GM19193 (cell line): Measurements from ENCODE around the gene NRP2.

ENCODE experiments used
- POLR2A ChIP-seq: IDR thresholded peaks from 4 replicates; pipeline ENCODE4 v1.6.1; 2011; ENCODE audit not compliant: insufficient read depth, insufficient read length; ENCODE audit errors: extremely low read depth

Gene NRP2

GRCh38 chr2:205768815-205769494 lies 86.7 kb downstream of the NRP2 start:
- TF ChIP-seq POLR2A, result no peak

GRCh38 chr2:205769495-205769850 lies 87.2 kb downstream of the NRP2 start:
- TF ChIP-seq POLR2A, result no peak

- TF ChIP-seq POLR2A, result no peak
Observed at GRCh38 chr2:205769879-205770278, 87.6 kb downstream of the NRP2 start.

- no peak for TF ChIP-seq POLR2A
Observed at GRCh38 chr2:205770577-205770976, 88.3 kb downstream of the NRP2 start.

GRCh38 chr2:205771031-205771430 lies 88.7 kb downstream of the NRP2 start:
- TF ChIP-seq POLR2A, result no peak

GRCh38 chr2:205771666-205772065 lies 89.4 kb downstream of the NRP2 start:
- no peak for TF ChIP-seq POLR2A

- no peak for TF ChIP-seq POLR2A
Observed at GRCh38 chr2:205772983-205773382, 90.7 kb downstream of the NRP2 start.

- TF ChIP-seq POLR2A, result no peak
Observed at GRCh38 chr2:205773989-205774388, 91.7 kb downstream of the NRP2 start.

- TF ChIP-seq POLR2A, result no peak
Observed at GRCh38 chr2:205775097-205775877, 93.0 kb downstream of the NRP2 start.

- no peak for TF ChIP-seq POLR2A
Observed at GRCh38 chr2:205776139-205776538, 93.8 kb downstream of the NRP2 start.

GRCh38 chr2:205776720-205777119 lies 94.4 kb downstream of the NRP2 start:
- TF ChIP-seq POLR2A, result no peak

GRCh38 chr2:205778356-205778755 lies 96.1 kb downstream of the NRP2 start:
- no peak for TF ChIP-seq POLR2A

GRCh38 chr2:205780645-205781044 lies 98.3 kb downstream of the NRP2 start:
- TF ChIP-seq POLR2A, result no peak

GRCh38 chr2:205781244-205781931 lies 99.1 kb downstream of the NRP2 start:
- no peak for TF ChIP-seq POLR2A

- TF ChIP-seq POLR2A, result no peak
Observed at GRCh38 chr2:205782941-205783340, 100.6 kb downstream of the NRP2 start.
